Stimulated activated CD4-positive, alpha-beta T cell treated with anti-CD3 and anti-CD28 coated beads, Interleukin-15, amount 100 ng/mL, for 1 hour (primary cell): ENCODE measurements around the gene LGALS7B.
"Not testable (repeated sequence)": the region's sequence is repeated elsewhere in the genome, so short reads cannot be mapped to it uniquely, and the experiment has no call there.

Experiments
- DNase-seq, 2 donors: peaks; one replicate each; pipeline ENCODE4 v3.0.0-alpha.2; 2020; ENCODE audit warnings: low read depth in 1 of 2, low spot score in 1 of 2

LGALS7B gene

GRCh38 chr19:38788478-38789243 lies at the start of gene LGALS7B:
Gene LGALS7B (plus strand): TSS chr19:38789200. CDS start chr19:38789227, 27 bp downstream.
- no peak for DNase-seq

- DNase-seq: no peak
Observed at GRCh38 chr19:38739440-38740256, 49.4 kb upstream of the LGALS7B start.

GRCh38 chr19:38740257-38740592 lies 48.8 kb upstream of the LGALS7B start:
- DNase-seq: no peak

DNA sequence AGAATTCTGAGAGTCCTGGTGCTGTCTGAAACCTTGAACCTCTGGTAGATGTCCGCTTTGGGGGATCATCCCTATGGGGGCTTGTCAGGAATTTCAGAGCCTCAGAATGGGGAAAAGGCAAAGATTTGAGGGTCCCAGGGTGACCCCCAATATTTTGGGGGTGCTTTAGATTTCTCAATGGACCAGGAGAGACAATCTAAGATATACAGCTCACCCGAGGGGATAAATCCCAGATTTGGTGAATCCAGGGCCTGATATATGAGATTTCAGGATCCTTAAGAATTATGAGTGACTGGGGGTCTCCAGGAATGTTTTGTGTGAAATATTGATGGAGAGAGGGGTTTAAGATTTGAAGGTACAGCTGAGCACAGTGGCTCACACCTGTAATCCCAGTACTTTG lies 48.1 kb upstream of the LGALS7B start:
- no peak for DNase-seq

DNA sequence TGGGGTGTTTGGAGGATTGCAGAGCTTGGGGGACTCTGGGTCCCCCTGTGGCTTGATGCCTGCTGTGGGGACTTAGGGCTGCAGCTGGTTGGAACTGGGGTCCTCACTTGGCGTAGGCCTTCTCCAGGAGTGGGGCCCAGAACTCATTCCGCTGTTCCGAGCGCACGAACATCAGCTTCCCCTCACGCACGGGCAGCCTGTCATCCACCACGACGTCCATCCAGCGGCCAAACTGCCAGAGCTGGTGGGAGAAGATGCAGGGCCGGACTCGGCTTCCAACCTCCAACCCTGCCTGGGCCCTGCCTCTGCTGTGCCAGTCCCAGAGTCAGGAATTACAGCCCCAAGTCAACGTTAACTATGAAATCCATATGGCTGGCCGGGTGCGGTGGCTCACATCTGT lies 47.3 kb upstream of the LGALS7B start:
- no peak for DNase-seq

DNA sequence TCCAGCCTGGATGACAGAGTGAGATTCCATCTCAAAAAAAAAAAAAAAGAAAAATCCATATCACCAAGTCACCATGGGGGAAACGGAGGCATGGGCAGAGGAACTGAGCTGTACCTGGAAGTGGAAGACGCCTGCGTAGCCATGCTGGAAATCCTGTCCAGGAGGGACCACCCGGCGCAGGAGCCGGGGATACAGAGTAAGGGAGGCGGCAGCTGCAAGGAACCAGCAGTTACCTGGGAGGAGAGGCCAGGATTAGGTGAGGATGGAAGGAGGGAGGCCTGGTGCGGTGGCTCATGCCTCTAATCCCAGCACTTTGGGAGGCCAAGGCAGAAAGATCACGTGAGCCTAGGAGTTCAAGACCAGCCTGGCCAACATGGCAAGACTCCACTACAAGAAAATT lies 46.7 kb upstream of the LGALS7B start:
- DNase-seq: no peak

DNA sequence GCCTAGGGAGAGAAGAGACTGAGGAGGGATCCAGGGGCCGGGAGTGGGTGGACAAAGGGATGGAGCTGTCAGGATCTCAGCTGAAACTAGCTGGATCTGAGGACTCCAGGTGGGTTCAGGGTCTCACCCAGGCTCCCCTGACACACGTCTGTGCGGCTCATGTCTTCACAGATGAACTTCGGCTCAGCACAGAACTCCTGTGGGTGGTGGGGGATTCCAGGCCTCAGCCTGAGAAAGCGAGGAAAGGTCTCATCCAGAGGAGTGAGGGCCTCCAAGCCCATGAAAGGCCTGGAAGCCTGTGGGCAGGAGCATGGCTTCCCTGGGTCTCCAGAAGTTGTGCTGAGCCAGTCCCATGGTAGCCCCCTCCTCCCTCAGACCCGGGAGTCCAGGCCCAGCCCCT lies 46.1 kb upstream of the LGALS7B start:
- no peak for DNase-seq

- DNase-seq: no peak
Observed at GRCh38 chr19:38743394-38744297, 45.4 kb upstream of the LGALS7B start.

DNA sequence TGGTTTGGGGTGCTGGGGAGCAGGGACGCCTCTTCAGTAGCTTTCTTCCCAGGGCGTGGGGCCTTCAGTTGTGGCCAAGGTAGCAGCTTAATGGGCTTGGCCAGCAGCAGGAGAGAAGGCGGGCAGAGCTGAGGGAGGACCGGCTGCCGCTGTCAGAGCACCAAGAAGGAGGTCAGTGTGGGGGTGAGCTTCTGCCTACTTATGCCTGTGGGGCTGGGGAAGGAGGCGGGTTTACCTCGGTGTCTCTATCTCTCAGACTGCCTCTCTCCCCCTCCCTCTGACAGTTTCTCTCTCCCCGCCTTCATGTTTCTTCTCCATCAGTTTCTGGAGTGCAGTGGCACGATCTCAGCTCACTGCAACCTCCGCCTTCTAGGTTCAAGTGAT lies 44.7 kb upstream of the LGALS7B start, which contains the start of gene CAPN12:
Gene CAPN12, minus strand, starts transcription at position 177 of the 384 bp plus-strand sequence. CDS start 309 bp downstream, outside the sequence.
- DNase-seq: no peak

DNA sequence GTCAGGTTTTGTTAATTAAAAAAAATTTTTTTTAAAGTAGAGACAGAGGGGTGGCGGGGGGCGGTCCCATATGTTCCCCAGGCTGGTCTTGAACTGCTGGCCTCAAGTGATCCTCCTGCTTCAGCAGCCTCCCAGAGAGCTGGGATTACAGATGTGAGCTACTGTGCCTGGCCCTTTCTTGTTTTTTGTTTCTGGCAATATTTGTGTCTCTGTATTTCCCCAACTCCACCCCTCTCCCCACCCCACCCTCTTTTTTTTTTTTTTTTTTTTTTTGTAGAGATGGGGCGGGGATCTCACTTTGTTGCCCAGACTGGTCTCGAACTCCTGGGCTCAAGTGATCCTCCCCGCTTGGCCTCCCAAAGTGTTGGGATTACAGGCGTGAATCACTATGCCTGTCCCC lies 44.1 kb upstream of the LGALS7B start:
- DNase-seq: no peak

GRCh38 chr19:38745316-38745715 lies 43.7 kb upstream of the LGALS7B start:
- DNase-seq: no peak

DNA sequence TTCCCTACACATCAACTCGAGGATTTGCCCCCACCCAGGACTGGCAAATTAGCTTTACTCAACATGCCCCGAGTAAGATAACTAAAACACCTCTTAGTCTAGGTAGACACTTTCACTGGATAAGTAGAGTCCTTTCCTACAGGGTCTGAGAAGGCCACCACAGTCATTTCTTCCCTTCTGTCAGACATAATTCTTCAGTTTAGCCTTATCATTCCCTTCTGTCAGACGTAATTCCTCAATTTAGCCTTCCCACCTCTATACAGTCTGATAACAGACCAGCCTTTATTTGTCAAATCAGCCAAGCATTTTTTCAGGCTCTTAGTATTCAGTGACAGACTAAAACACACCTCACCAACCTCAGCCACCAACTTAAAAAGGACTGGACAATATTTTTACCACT lies 35.2 kb upstream of the LGALS7B start:
- not testable (repeated sequence) for DNase-seq

DNA sequence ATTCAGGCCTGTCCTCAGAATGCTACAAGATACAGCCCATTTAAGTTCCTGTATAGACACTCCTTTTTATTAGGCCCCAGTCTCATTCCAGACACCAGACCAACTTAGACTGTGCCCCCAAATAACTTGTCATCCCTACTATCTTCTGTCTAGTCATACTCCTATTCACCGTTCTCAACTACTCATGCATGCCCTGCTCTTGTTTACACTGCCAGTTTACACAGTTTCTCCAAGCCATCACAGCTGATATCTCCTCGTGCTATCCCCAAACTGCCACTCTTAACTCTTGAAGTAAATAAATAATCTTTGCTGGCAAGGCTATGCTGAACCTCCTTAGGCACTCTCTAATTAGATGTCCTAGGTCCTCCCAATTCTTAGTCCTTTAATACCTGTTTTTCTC lies 34.8 kb upstream of the LGALS7B start:
- not testable (repeated sequence) for DNase-seq

DNA sequence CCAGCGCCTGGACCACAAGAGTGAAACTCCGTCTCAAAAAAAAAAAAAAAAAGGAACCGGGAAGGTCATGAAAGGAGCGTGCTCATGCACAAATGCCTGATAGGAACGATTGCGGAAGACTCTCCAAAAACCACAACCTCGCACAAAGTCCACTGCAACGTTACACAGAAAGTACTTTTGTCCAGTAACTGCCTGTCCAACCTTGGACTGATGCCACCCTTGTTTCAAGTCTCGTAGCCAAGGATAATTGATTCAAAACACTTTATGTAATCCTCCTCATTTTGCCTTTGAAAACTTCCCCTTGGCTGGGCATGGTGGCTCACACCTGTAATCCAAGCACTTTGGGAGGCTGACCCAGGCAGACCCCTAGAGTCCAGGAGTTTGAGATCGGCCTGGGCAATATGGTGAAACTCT lies 29.4 kb upstream of the LGALS7B start:
- DNase-seq: no peak

GRCh38 chr19:38760805-38761517 lies 28.0 kb upstream of the LGALS7B start:
- not testable (repeated sequence) for DNase-seq

DNA sequence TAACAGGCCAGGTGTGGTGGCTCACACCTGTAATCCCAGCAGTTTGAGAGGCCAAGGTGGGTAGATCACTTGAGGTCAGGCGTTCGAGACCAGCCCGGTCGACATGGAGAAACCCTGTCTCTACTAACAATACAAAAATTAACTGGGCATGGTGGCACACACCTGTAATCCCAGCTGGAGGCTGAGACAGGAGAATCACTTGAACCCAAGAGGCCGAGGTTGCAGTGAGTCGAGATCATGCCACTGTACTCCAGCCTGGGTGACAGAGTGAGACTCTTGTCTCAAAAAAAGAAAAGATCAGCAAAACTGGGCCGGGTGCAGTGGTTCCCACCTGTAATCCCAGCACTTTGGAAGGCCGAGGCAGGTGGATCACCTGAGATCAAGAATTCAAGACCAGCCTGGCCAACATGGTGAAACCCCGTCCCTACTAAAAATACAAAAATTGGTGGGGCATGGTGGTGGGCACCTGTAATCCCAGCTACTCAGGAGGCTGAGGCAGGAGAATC lies 27.1 kb upstream of the LGALS7B start:
- DNase-seq: not testable (repeated sequence)

DNA sequence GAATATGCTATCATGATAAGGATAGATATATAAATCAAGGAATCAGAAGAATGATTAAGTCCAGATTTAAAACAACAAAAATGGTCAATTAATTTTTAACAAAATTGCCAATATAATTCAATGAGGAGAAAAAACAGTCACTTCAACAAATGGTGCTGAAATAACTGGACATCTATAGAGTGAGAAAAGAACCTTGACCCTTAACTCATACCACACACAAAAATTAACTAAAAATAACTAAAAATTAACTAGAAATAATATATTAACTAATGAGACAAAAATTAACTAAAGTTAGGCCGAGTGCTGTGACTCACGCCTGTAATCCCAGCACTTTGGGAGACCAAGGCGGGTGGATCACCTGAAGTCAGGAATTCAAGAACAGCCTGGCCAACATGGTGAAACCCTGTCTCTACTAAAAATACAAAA lies 25.2 kb upstream of the LGALS7B start:
- no peak for DNase-seq

GRCh38 chr19:38765214-38765613 lies 23.8 kb upstream of the LGALS7B start:
- DNase-seq: no peak

- DNase-seq: no peak
Observed at GRCh38 chr19:38766276-38767047, 22.5 kb upstream of the LGALS7B start.
